HEK293T (cell line): ENCODE results near the gene PPP1R14C.
"Not testable (repeated sequence)": the region's sequence is repeated elsewhere in the genome, so short reads cannot be mapped to it uniquely, and the experiment has no call there.

Experiments used
- CTCF ChIA-PET: fragments of 350-600 bp; formaldehyde crosslinking; extraction: SDS; loops from one replicate; lab custom pipeline; 2021; ENCODE audit warnings: antibody characterized with exemption, inconsistent platforms; lab: Yijun Ruan, JAX
- POLR2A ChIA-PET: fragments of 350-600 bp; formaldehyde crosslinking; extraction: SDS; loops from one replicate; lab custom pipeline; 2020; ENCODE audit warnings: antibody characterized with exemption, inconsistent platforms; lab: Yijun Ruan, JAX
- DNase-seq: peaks from one replicate; pipeline ENCODE4 v3.0.0; 2012; ENCODE audit warnings: mixed read lengths; ENCODE audit errors: extremely low spot score
- ARNT ChIP-seq: fragments of 450-650 bp; IDR thresholded peaks from 2 replicates; pipeline ENCODE4 v1.6.1; 2017; ENCODE audit warnings: mild to moderate bottlenecking
- BHLHE40 ChIP-seq: fragments of 450-650 bp; IDR thresholded peaks from 2 replicates; pipeline ENCODE4 v1.6.1; 2016; ENCODE audit warnings: mild to moderate bottlenecking, moderate library complexity, borderline replicate concordance
- CTBP1 ChIP-seq: fragments of 450-650 bp; IDR thresholded peaks from 2 replicates; pipeline ENCODE4 v1.6.1; 2016; ENCODE audit warnings: borderline replicate concordance
- ELF4 ChIP-seq: fragments of 450-650 bp; IDR thresholded peaks from 2 replicates; pipeline ENCODE4 v1.6.1; 2017; ENCODE audit warnings: antibody characterized with exemption
- FOXA1 ChIP-seq: fragments of 450-650 bp; IDR thresholded peaks from 2 replicates; pipeline ENCODE4 v1.6.1; 2016; ENCODE audit warnings: mild to moderate bottlenecking
- FOXK2 ChIP-seq: fragments of 450-650 bp; IDR thresholded peaks from 2 replicates; pipeline ENCODE4 v1.6.1; 2016; ENCODE audit warnings: mild to moderate bottlenecking
- FOXM1 ChIP-seq: fragments of 450-650 bp; IDR thresholded peaks from 2 replicates; pipeline ENCODE4 v1.6.1; 2017; ENCODE audit warnings: mild to moderate bottlenecking, borderline replicate concordance
- HDGF ChIP-seq: fragments of 450-650 bp; IDR thresholded peaks from 2 replicates; pipeline ENCODE4 v1.6.1; 2017; ENCODE audit warnings: antibody characterized with exemption, borderline replicate concordance
- L3MBTL2 ChIP-seq: fragments of 450-650 bp; conservative IDR thresholded peaks from 2 replicates; pipeline ENCODE4 v1.6.1; 2016; ENCODE audit warnings: mild to moderate bottlenecking
- LEF1 ChIP-seq: fragments of 450-650 bp; IDR thresholded peaks from 2 replicates; pipeline ENCODE4 v1.6.1; 2017; ENCODE audit warnings: mild to moderate bottlenecking, borderline replicate concordance
- NFRKB ChIP-seq: fragments of 450-650 bp; IDR thresholded peaks from 2 replicates; pipeline ENCODE4 v1.6.1; 2016; ENCODE audit warnings: mild to moderate bottlenecking, moderate library complexity
- PKNOX1 ChIP-seq: fragments of 450-650 bp; IDR thresholded peaks from 2 replicates; pipeline ENCODE4 v1.6.1; 2016
- SP1 ChIP-seq: fragments of 450-650 bp; IDR thresholded peaks from 2 replicates; pipeline ENCODE4 v1.6.1; 2017
- SUZ12 ChIP-seq: fragments of 450-650 bp; IDR thresholded peaks from 2 replicates; pipeline ENCODE4 v1.6.1; 2016; ENCODE audit warnings: mild to moderate bottlenecking
- TARDBP ChIP-seq: fragments of 450-650 bp; IDR thresholded peaks from 2 replicates; pipeline ENCODE4 v1.6.1; 2016
- ZNF384 ChIP-seq: fragments of 450-650 bp; IDR thresholded peaks from 2 replicates; pipeline ENCODE4 v1.6.1; 2016

Gene PPP1R14C

GRCh38 chr6:150177259-150177951 is 34.6 kb downstream of the PPP1R14C start:
- DNase-seq: no peak
- TF ChIP-seq BHLHE40 (no peak), L3MBTL2 (no peak), FOXM1 (no peak), FOXK2 (no peak), NFRKB (no peak), SUZ12 (no peak), ZNF384 (no peak)
- ChIA-PET CTCF (no interaction called here), POLR2A (no interaction called here)

GRCh38 chr6:150177952-150178520 is 35.2 kb downstream of the PPP1R14C start:
- no peak for DNase-seq
- ChIA-PET CTCF (interaction anchor here (0.7 kb wide), 1 partner anchor 123 kb away, joined by 3 read pairs; no protein-coding TSS in a partner anchor), POLR2A (no interaction called here)
- TF ChIP-seq ARNT (no peak), FOXM1 (no peak), TARDBP (no peak), ELF4 (no peak), FOXA1 (no peak), LEF1 (no peak), HDGF (no peak), ZNF384 (no peak), L3MBTL2 (no peak), FOXK2 (no peak), SP1 (no peak), PKNOX1 (no peak), BHLHE40 (no peak), CTBP1 (no peak)

- ChIA-PET CTCF (interaction anchor here (0.6 to 0.7 kb wide), 2 partner anchors 122 to 474 kb away, joined by 3 to 4 read pairs; no protein-coding TSS in a partner anchor), POLR2A (no interaction called here)
- DNase-seq: no peak
- TF ChIP-seq HDGF (no peak), LEF1 (no peak), BHLHE40 (no peak), PKNOX1 (no peak), TARDBP (no peak), FOXK2 (no peak), CTBP1 (no peak), FOXA1 (no peak), L3MBTL2 (no peak), SUZ12 (no peak), ELF4 (no peak), FOXM1 (no peak), ARNT (no peak), NFRKB (no peak)
These were observed 36.2 kb downstream of the PPP1R14C start for GRCh38 chr6:150179030-150179429.

GRCh38 chr6:150179907-150180424 is 37.1 kb downstream of the PPP1R14C start:
- not testable (repeated sequence) for DNase-seq
- ChIA-PET POLR2A (interaction anchor here (0.7 to 1.1 kb wide), 3 partner anchors 8 to 36 kb away, joined by 3 read pairs; no protein-coding TSS in a partner anchor), CTCF (interaction anchor here (1.1 kb wide), 1 partner anchor 99 kb away, joined by 3 read pairs; no protein-coding TSS in a partner anchor)

GRCh38 chr6:150180517-150180916 is 37.7 kb downstream of the PPP1R14C start:
- POLR2A ChIA-PET: interaction anchor here (1.0 to 1.1 kb wide), 2 partner anchors 8 to 36 kb away, joined by 3 read pairs; no protein-coding TSS in a partner anchor
- CTCF ChIA-PET: interaction anchor here (1.1 kb wide), 1 partner anchor 100 kb away, joined by 3 read pairs; no protein-coding TSS in a partner anchor
- TF ChIP-seq SP1 (no peak), FOXM1 (no peak), PKNOX1 (no peak), NFRKB (no peak), HDGF (no peak), FOXK2 (no peak)
- no peak for DNase-seq

- DNase-seq: no peak
- TF ChIP-seq ELF4 (no peak), ZNF384 (no peak)
- ChIA-PET CTCF (no interaction called here), POLR2A (no interaction called here)
These were observed 39.7 kb downstream of the PPP1R14C start for GRCh38 chr6:150182460-150183078.
